Neural cell (in vitro differentiated cells): Measurements from ENCODE around the gene LST1. TPM values are rescaled to one million over a fixed set of nuclear protein-coding genes. Genes with fewer than 3 reads are reported as not detected.
A peak's percentile ranks its signal among the peaks of the same experiment; 100 is the strongest.

Source experiments
- H2AFZ ChIP-seq: fragments of 200-600, 300-800 bp; sonication (generic), shearing (Covaris generic); 2 replicates; pipeline ENCODE4 v1.6.0; 2014; ENCODE audit warnings: low read depth, mild to moderate bottlenecking, antibody characterized with exemption, low read length, moderate library complexity
- H3F3A ChIP-seq: fragments of 200-600 bp; shearing (Covaris generic); 2 replicates; pipeline ENCODE4 v1.6.1; 2016; ENCODE audit warnings: mild to moderate bottlenecking, moderate library complexity, mixed read lengths, antibody characterized with exemption, low read length; ENCODE audit not compliant: insufficient read depth, poor library complexity, severe bottlenecking
- H3K27ac ChIP-seq: fragments of 200-600, 300-800 bp; sonication (generic), shearing (Covaris generic); 2 replicates; pipeline ENCODE4 v1.5.1; 2014; ENCODE audit warnings: mild to moderate bottlenecking, low read length, moderate library complexity
- H3K27me3 ChIP-seq: fragments of 300-800, 200-600 bp; sonication (generic), shearing (Covaris generic); 2 replicates; pipeline ENCODE4 v1.6.0; 2014; ENCODE audit warnings: mild to moderate bottlenecking, low read depth, low read length, moderate library complexity; ENCODE audit not compliant: insufficient read depth
- H3K36me3 ChIP-seq: fragments of 300-800, 200-600 bp; sonication (generic), shearing (Covaris generic); 2 replicates; pipeline ENCODE4 v1.5.1; 2014; ENCODE audit warnings: mild to moderate bottlenecking, antibody characterized with exemption, low read length, moderate library complexity; ENCODE audit not compliant: insufficient read depth
- H3K4me2 ChIP-seq: fragments of 300-800, 200-600 bp; sonication (generic), shearing (Covaris generic); 2 replicates; pipeline ENCODE4 v1.6.0; 2014; ENCODE audit warnings: mild to moderate bottlenecking, low read length
- H3K4me3 ChIP-seq: fragments of 300-800, 200-600 bp; sonication (generic), shearing (Covaris generic); 2 replicates; pipeline ENCODE4 v1.5.1; 2014; ENCODE audit warnings: mild to moderate bottlenecking, low read length, moderate library complexity
- H3K79me2 ChIP-seq: fragments of 200-600 bp; shearing (Covaris generic); replicated peaks from 2 replicates; pipeline ENCODE4 v1.6.0; 2014; ENCODE audit warnings: mild to moderate bottlenecking, low read length, moderate library complexity; ENCODE audit not compliant: insufficient read depth
- H3K9ac ChIP-seq: fragments of 300-800, 200-600 bp; sonication (generic), shearing (Covaris generic); 2 replicates; pipeline ENCODE4 v1.6.1; 2016; ENCODE audit warnings: mild to moderate bottlenecking, low read length, mixed read lengths
- H3K9me2 ChIP-seq: fragments of 200-600 bp; shearing (Covaris generic); 2 replicates; pipeline ENCODE4 v1.6.1; 2016; ENCODE audit warnings: mild to moderate bottlenecking, low read length, mixed read lengths; ENCODE audit not compliant: insufficient read depth
- H3K9me3 ChIP-seq: fragments of 200-600, 300-800 bp; sonication (generic), shearing (Covaris generic); 2 replicates; pipeline ENCODE4 v1.6.1; 2016; ENCODE audit warnings: mild to moderate bottlenecking, mixed run types, low read length, moderate library complexity, mixed read lengths
- H4K20me1 ChIP-seq: fragments of 200-600 bp; shearing (Covaris generic); 2 replicates; pipeline ENCODE4 v1.6.1; 2016; ENCODE audit warnings: mild to moderate bottlenecking, mixed run types; ENCODE audit not compliant: insufficient read depth
- EP300 ChIP-seq: fragments of 450-650 bp; conservative IDR thresholded peaks from 2 replicates; pipeline ENCODE4 v1.6.1; 2014; ENCODE audit warnings: antibody characterized with exemption, mild to moderate bottlenecking, moderate library complexity; ENCODE audit not compliant: poor library complexity, severe bottlenecking
- EZH2 ChIP-seq: fragments of 200-600, 300-800 bp; shearing (Covaris generic), sonication (generic); IDR thresholded peaks from 2 replicates; pipeline ENCODE4 v1.6.1; 2014; ENCODE audit warnings: antibody characterized with exemption, low read length, borderline replicate concordance, mild to moderate bottlenecking; ENCODE audit not compliant: insufficient read depth, poor library complexity, severe bottlenecking
- MXI1 ChIP-seq: fragments of 450-650 bp; conservative IDR thresholded peaks from 2 replicates; pipeline ENCODE4 v1.6.1; 2014; ENCODE audit warnings: antibody characterized with exemption, mild to moderate bottlenecking; ENCODE audit not compliant: poor library complexity, severe bottlenecking
- POLR2AphosphoS5 ChIP-seq: IDR thresholded peaks from 2 replicates; pipeline ENCODE4 v1.6.1; 2012
- RAD21 ChIP-seq: fragments of 450-650 bp; conservative IDR thresholded peaks from 2 replicates; pipeline ENCODE4 v1.6.1; 2014; ENCODE audit warnings: antibody characterized with exemption, mild to moderate bottlenecking, moderate library complexity
- SMC3 ChIP-seq: fragments of 450-650 bp; conservative IDR thresholded peaks from 2 replicates; pipeline ENCODE4 v1.6.1; 2014; ENCODE audit warnings: antibody characterized with exemption, mild to moderate bottlenecking, moderate library complexity; ENCODE audit not compliant: poor library complexity
- TAF1 ChIP-seq: IDR thresholded peaks from 2 replicates; pipeline ENCODE4 v1.6.1; 2012; ENCODE audit warnings: low read depth
- polyA plus RNA-seq: library from polyadenylated mRNA; depleted of rRNA; stranded (reverse); fragments of >200 nt; gene quantifications from 2 replicates; pipeline ENCODE4 v1.2.3, GENCODE V29; 2014
- TF ChIP-seq, protein P1 (sequence below): fragments of 450-650 bp; IDR thresholded peaks from 2 replicates; pipeline ENCODE4 v1.5.1; 2014; ENCODE audit warnings: antibody characterized with exemption, mild to moderate bottlenecking, moderate library complexity; ENCODE audit not compliant: poor library complexity, severe bottlenecking
- TF ChIP-seq, protein P2 (sequence below): IDR thresholded peaks from 2 replicates; pipeline ENCODE4 v1.6.1; 2012; ENCODE audit warnings: borderline replicate concordance

LST1 gene
- polyA plus RNA-seq, 1 donor from 2014 or later = not detected

DNA sequence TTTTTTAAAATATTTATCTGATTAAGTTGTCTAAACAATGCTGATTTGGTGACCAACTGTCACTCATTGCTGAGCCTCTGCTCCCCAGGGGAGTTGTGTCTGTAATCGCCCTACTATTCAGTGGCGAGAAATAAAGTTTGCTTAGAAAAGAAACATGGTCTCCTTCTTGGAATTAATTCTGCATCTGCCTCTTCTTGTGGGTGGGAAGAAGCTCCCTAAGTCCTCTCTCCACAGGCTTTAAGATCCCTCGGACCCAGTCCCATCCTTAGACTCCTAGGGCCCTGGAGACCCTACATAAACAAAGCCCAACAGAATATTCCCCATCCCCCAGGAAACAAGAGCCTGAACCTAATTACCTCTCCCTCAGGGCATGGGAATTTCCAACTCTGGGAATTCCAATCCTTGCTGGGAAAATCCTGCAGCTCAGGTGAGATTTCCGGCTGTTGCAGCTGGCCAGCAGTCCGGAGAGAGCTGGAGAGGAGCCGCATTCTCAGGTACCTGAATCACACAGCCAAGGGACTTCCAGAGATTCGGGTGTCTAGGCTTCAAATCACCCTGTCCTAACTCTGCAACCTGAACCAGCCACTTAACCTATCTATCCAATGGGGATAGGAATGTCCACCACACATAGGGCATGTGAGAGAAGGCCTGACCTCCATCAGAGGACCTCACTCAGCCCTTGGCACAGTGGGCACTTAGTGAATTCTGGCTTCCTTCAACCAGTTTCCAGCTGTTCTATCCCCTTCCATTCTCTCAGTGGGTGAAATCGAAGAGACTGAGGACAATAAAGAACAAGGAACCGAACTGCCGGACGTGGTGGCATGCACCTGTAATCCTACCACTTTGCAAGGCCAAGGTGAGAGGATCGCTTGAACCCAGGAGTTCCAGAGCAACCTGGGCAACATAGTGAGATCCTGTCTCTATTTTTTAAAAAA is 7.6 kb upstream of the LST1 start:
- Histone ChIP-seq H3K9me3 (no peaks in the 10 kb centered on the region), H3K27me3 (peaks cover 14% of the 10 kb centered on the region), H2AFZ (no peak overlapping the region), H4K20me1 (no peaks in the 10 kb centered on the region), H3K36me3 (no peaks in the 10 kb centered on the region), H3K4me3 (no peak overlapping the region), H3F3A (no peaks in the 10 kb centered on the region), H3K4me2 (no peak overlapping the region), H3K9me2 (no peaks in the 10 kb centered on the region), H3K9ac (no peak overlapping the region), H3K27ac (no peak overlapping the region), H3K79me2 (no peaks in the 10 kb centered on the region)
- TF ChIP-seq, protein P1, sequence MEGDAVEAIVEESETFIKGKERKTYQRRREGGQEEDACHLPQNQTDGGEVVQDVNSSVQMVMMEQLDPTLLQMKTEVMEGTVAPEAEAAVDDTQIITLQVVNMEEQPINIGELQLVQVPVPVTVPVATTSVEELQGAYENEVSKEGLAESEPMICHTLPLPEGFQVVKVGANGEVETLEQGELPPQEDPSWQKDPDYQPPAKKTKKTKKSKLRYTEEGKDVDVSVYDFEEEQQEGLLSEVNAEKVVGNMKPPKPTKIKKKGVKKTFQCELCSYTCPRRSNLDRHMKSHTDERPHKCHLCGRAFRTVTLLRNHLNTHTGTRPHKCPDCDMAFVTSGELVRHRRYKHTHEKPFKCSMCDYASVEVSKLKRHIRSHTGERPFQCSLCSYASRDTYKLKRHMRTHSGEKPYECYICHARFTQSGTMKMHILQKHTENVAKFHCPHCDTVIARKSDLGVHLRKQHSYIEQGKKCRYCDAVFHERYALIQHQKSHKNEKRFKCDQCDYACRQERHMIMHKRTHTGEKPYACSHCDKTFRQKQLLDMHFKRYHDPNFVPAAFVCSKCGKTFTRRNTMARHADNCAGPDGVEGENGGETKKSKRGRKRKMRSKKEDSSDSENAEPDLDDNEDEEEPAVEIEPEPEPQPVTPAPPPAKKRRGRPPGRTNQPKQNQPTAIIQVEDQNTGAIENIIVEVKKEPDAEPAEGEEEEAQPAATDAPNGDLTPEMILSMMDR = no peak
- TF ChIP-seq EZH2 (no peak), MXI1 (no peak), TAF1 (no peak), EP300 (no peak)
- TF ChIP-seq, protein P2, sequence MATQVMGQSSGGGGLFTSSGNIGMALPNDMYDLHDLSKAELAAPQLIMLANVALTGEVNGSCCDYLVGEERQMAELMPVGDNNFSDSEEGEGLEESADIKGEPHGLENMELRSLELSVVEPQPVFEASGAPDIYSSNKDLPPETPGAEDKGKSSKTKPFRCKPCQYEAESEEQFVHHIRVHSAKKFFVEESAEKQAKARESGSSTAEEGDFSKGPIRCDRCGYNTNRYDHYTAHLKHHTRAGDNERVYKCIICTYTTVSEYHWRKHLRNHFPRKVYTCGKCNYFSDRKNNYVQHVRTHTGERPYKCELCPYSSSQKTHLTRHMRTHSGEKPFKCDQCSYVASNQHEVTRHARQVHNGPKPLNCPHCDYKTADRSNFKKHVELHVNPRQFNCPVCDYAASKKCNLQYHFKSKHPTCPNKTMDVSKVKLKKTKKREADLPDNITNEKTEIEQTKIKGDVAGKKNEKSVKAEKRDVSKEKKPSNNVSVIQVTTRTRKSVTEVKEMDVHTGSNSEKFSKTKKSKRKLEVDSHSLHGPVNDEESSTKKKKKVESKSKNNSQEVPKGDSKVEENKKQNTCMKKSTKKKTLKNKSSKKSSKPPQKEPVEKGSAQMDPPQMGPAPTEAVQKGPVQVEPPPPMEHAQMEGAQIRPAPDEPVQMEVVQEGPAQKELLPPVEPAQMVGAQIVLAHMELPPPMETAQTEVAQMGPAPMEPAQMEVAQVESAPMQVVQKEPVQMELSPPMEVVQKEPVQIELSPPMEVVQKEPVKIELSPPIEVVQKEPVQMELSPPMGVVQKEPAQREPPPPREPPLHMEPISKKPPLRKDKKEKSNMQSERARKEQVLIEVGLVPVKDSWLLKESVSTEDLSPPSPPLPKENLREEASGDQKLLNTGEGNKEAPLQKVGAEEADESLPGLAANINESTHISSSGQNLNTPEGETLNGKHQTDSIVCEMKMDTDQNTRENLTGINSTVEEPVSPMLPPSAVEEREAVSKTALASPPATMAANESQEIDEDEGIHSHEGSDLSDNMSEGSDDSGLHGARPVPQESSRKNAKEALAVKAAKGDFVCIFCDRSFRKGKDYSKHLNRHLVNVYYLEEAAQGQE = peak; percentile 22

DNA sequence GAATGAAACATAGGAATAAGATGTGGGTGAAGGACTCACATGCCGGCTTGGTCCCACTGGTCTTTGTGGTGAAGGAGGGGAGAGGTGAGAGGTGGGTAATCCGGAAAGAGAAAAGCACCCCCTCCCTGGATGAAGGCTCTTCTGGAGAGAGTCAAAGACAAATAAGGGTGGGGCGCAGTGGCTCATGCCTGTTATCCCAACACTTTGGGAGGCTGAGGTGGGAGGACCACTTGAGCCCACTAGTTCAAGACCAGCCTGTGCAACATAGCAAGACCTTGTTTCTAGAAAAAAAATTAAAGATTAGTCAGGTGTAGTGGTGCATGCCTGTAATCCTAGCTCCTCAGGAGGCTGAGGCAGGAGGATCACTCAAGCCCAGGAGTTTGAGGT is 7.0 kb upstream of the LST1 start:
- H3K36me3 ChIP-seq = no peaks in the 10 kb centered on the region
- H3K27ac ChIP-seq = no peak overlapping the region
- no peaks in the 10 kb centered on the region for H3K9me2 ChIP-seq
- no peaks in the 10 kb centered on the region for H4K20me1 ChIP-seq
- H3K4me3 ChIP-seq = no peak overlapping the region
- H3K4me2 ChIP-seq = no peak overlapping the region
- H3K9me3 ChIP-seq = no peaks in the 10 kb centered on the region
- TF ChIP-seq POLR2AphosphoS5 = no peak
- TF ChIP-seq EZH2 = no peak
- TF ChIP-seq SMC3 = no peak
- TF ChIP-seq TAF1 = no peak
- no peak for TF ChIP-seq MXI1
- TF ChIP-seq RAD21 = no peak
- no peak for TF ChIP-seq EP300
- TF ChIP-seq, protein P1 = no peak
- TF ChIP-seq, protein P2 = no peak
- no peaks in the 10 kb centered on the region for H3F3A ChIP-seq
- no peak overlapping the region for H3K9ac ChIP-seq
- H3K79me2 ChIP-seq = no peaks in the 10 kb centered on the region
- H3K27me3 ChIP-seq = peaks cover 14% of the 10 kb centered on the region
- no peak overlapping the region for H2AFZ ChIP-seq
